DND-41 (cell line): ENCODE results near the gene UBL4B.
A peak's percentile ranks its signal among the peaks of the same experiment; 100 is the strongest.

ENCODE experiments used
- ATAC-seq: fragments of 200-7000 bp; cut with Tn5 transposase; 3 replicates; pipeline ENCODE4 v1.9.1; 2021; ENCODE audit warnings: low read depth; ENCODE audit not compliant: insufficient read depth
- DNase-seq: peaks from one replicate; pipeline ENCODE4 v3.0.0-alpha.2; 2020
- H2AFZ ChIP-seq: 2 replicates; pipeline ENCODE4 v1.6.0; 2012; ENCODE audit warnings: low read depth, low read length
- H3K27ac ChIP-seq: 2 replicates; pipeline ENCODE4 v1.5.1; 2012; ENCODE audit warnings: low read length, inconsistent platforms
- H3K27me3 ChIP-seq: fragments of 200-600 bp; sonication (generic); 2 replicates; pipeline ENCODE4 v1.6.0; 2012; ENCODE audit warnings: low read length, mild to moderate bottlenecking, inconsistent platforms; ENCODE audit not compliant: insufficient read depth, poor library complexity
- H3K36me3 ChIP-seq: 2 replicates; pipeline ENCODE4 v1.5.1; 2012; ENCODE audit warnings: low read length, inconsistent platforms; ENCODE audit not compliant: insufficient read depth
- H3K4me1 ChIP-seq: 2 replicates; pipeline ENCODE4 v1.5.1; 2012; ENCODE audit warnings: mild to moderate bottlenecking, low read length; ENCODE audit not compliant: insufficient read depth
- H3K4me2 ChIP-seq: 2 replicates; pipeline ENCODE4 v1.6.0; 2012; ENCODE audit warnings: mild to moderate bottlenecking, moderate library complexity, low read length, inconsistent platforms; ENCODE audit not compliant: insufficient read depth
- H3K4me3 ChIP-seq, 2 experiments: fragments of 200-600 bp in 1 of 2; shearing (Covaris generic) in 1 of 2; 2 replicates each; pipeline ENCODE4 v1.5.1; 2012 to 2016; ENCODE audit warnings: inconsistent platforms in 2 of 2, low read length in 2 of 2, mild to moderate bottlenecking in 2 of 2, low read depth in 1 of 2, moderate library complexity in 1 of 2
- H3K79me2 ChIP-seq: 2 replicates; pipeline ENCODE4 v1.6.0; 2012; ENCODE audit warnings: low read length, inconsistent platforms; ENCODE audit not compliant: insufficient read depth
- H3K9ac ChIP-seq: 2 replicates; pipeline ENCODE4 v1.6.0; 2012; ENCODE audit warnings: low read depth, mild to moderate bottlenecking, inconsistent platforms, low read length, moderate library complexity
- H3K9me3 ChIP-seq: 2 replicates; pipeline ENCODE4 v1.5.1; 2012; ENCODE audit warnings: low read length, moderate library complexity, mild to moderate bottlenecking, inconsistent platforms; ENCODE audit not compliant: insufficient read depth, severe bottlenecking
- H4K20me1 ChIP-seq: 2 replicates; pipeline ENCODE4 v1.6.0; 2012; ENCODE audit warnings: low read length; ENCODE audit not compliant: insufficient read depth
- EZH2 ChIP-seq: IDR thresholded peaks from 3 replicates; pipeline ENCODE4 v1.6.1; 2012; ENCODE audit warnings: borderline replicate concordance, low read depth, mild to moderate bottlenecking, moderate library complexity, low read length, inconsistent platforms; ENCODE audit not compliant: severe bottlenecking
- TF ChIP-seq, protein P1 (sequence below): IDR thresholded peaks from 2 replicates; pipeline ENCODE4 v1.5.1; 2012; ENCODE audit warnings: borderline replicate concordance, low read length, moderate library complexity, mild to moderate bottlenecking; ENCODE audit not compliant: poor library complexity, severe bottlenecking; ENCODE audit errors: extremely low read depth

Gene UBL4B

DNA sequence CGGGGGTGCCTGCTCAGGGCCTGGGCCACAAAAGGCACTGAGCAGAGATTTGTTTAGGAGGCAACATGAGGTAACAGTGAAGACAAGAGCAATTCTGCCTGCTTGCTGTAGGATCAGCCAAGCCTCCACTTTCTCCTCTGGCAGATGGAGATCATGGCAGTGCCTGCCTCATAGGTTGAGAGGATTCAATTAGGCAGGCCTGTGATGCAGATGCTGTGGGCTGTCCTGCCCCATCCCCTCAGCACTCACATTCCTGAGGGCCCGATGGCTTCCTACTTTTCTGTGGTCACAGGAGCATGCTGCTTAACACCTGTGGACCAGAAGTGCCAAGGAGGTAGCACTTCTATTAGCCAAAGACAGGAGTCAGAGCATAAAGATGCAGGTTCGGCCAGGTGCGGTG lies 1.2 kb upstream of the UBL4B start:
- DNase-seq (no peak), ATAC-seq (no peak)
- Histone ChIP-seq H3K27ac (no peak overlapping the region), H3K4me2 (no peak overlapping the region), H3K79me2 (no peaks in the 10 kb centered on the region), H3K9me3 (no peaks in the 10 kb centered on the region), H2AFZ (no peak overlapping the region), H4K20me1 (0 out of 2 replicates have a peak, but pooled peaks cover 2% of the 10 kb centered on the region), H3K36me3 (no peaks in the 10 kb centered on the region), H3K9ac (no peak overlapping the region), H3K27me3 (peaks cover 52% of the 10 kb centered on the region), H3K4me1 (no peaks in the 10 kb centered on the region), H3K4me3 (no peak overlapping the region)
- TF ChIP-seq, protein P1, sequence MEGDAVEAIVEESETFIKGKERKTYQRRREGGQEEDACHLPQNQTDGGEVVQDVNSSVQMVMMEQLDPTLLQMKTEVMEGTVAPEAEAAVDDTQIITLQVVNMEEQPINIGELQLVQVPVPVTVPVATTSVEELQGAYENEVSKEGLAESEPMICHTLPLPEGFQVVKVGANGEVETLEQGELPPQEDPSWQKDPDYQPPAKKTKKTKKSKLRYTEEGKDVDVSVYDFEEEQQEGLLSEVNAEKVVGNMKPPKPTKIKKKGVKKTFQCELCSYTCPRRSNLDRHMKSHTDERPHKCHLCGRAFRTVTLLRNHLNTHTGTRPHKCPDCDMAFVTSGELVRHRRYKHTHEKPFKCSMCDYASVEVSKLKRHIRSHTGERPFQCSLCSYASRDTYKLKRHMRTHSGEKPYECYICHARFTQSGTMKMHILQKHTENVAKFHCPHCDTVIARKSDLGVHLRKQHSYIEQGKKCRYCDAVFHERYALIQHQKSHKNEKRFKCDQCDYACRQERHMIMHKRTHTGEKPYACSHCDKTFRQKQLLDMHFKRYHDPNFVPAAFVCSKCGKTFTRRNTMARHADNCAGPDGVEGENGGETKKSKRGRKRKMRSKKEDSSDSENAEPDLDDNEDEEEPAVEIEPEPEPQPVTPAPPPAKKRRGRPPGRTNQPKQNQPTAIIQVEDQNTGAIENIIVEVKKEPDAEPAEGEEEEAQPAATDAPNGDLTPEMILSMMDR: no peak
- no peak for TF ChIP-seq EZH2

DNA sequence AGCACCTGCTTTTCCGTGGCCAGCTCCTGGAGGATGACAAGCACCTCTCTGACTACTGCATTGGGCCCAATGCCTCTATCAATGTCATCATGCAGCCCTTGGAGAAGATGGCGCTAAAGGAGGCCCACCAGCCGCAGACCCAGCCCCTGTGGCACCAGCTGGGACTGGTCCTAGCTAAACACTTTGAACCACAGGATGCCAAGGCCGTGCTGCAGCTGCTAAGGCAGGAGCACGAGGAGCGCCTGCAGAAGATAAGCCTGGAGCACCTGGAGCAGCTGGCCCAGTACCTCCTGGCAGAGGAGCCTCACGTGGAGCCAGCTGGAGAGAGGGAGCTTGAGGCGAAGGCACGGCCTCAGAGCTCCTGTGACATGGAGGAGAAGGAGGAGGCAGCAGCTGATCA lies 413 bp downstream of the UBL4B start:
- H3K4me1 ChIP-seq: no peaks in the 10 kb centered on the region
- no peak overlapping the region for H3K27ac ChIP-seq
- peak; percentile 7 for DNase-seq

DNA sequence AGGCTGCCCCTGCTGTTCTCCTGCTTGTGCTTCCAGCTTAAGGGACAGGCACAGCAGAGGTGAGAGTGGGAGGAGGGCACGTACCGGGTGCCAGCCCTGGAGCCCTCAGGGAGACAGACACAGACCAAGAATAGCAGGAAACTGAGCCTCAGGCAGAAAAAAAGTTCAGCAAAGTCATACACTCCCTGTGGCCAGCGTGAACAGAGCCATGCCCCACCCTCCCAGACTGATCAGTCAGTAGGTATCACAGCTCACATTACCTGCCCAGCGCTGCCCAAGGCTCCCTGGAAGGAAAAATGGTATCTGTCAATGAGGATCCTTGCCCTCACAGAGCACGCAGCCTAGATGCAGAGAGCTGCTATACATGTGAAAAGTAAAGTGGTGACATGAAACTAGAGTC lies 1.3 kb downstream of the UBL4B start:
- Histone ChIP-seq H3K4me1 (no peaks in the 10 kb centered on the region), H3K4me2 (no peak overlapping the region), H4K20me1 (0 out of 2 replicates have a peak, but pooled peaks cover 2% of the 10 kb centered on the region), H3K79me2 (no peaks in the 10 kb centered on the region), H3K4me3 (no peak overlapping the region), H3K36me3 (no peaks in the 10 kb centered on the region), H3K9me3 (no peaks in the 10 kb centered on the region), H3K9ac (no peak overlapping the region), H3K27ac (no peak overlapping the region), H2AFZ (no peak overlapping the region), H3K27me3 (peaks cover 46% of the 10 kb centered on the region)
- ATAC-seq: 0 out of 3 replicates have a peak, but pooled peaks have one; percentile 32
- TF ChIP-seq, protein P1: no peak
- TF ChIP-seq EZH2: no peak
- DNase-seq: no peak

More for the DNA sequence above, 413 bp downstream of the UBL4B start:
- H3K4me2 ChIP-seq: no peak overlapping the region
- ATAC-seq: no peak
- no peaks in the 10 kb centered on the region for H3K9me3 ChIP-seq
- TF ChIP-seq, protein P1: no peak
- TF ChIP-seq EZH2: no peak
- no peak overlapping the region for H3K4me3 ChIP-seq
- no peak overlapping the region for H3K9ac ChIP-seq
- 0 out of 2 replicates have a peak, but pooled peaks cover 2% of the 10 kb centered on the region for H4K20me1 ChIP-seq
- no peaks in the 10 kb centered on the region for H3K36me3 ChIP-seq
- peaks cover 50% of the 10 kb centered on the region for H3K27me3 ChIP-seq
- no peak overlapping the region for H2AFZ ChIP-seq
- no peaks in the 10 kb centered on the region for H3K79me2 ChIP-seq

DNA sequence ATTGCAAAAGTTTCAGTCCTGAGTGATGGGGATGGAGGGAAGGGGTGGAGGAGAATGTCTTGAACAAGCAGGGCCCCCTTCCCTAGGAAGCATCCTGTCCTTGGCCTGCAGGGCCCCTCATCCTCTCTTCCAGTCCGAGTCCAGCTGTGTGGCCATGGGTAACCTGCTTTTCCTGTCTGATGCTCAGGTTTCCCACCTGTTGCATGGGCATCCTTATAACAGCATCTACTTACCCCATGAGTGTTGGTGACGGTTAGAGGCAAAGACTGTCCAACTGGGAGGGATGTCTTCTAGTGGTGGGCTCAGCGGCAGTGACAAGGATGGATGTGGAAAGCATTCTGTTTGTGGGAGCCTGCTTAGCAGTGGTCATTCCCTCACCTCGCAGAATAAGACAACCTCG lies 1.9 kb downstream of the UBL4B start:
- no peak overlapping the region for H3K4me2 ChIP-seq
- DNase-seq: no peak
- TF ChIP-seq, protein P1: no peak
- no peaks in the 10 kb centered on the region for H3K4me1 ChIP-seq
- H3K4me3 ChIP-seq: no peak overlapping the region
- no peak for ATAC-seq
- peaks cover 44% of the 10 kb centered on the region for H3K27me3 ChIP-seq
- no peaks in the 10 kb centered on the region for H3K9me3 ChIP-seq
- H3K9ac ChIP-seq: no peak overlapping the region
- no peaks in the 10 kb centered on the region for H3K79me2 ChIP-seq
- no peaks in the 10 kb centered on the region for H3K36me3 ChIP-seq
- H4K20me1 ChIP-seq: 0 out of 2 replicates have a peak, but pooled peaks cover 2% of the 10 kb centered on the region
- no peak overlapping the region for H2AFZ ChIP-seq
- no peak overlapping the region for H3K27ac ChIP-seq
